Testis (tissue), 3 donors: ENCODE results near the gene ASB5. TPM values are rescaled to one million over a fixed set of nuclear protein-coding genes. Genes with fewer than 3 reads are reported as not detected.

ENCODE experiments used
- DNase-seq: peaks from one replicate; pipeline ENCODE4 v3.0.0-alpha.2; 2019
- H3K27ac ChIP-seq, 2 donors: fragments of 200-600 bp; sonication (generic); one replicate each; pipeline ENCODE4 v1.5.1; 2019
- H3K27me3 ChIP-seq: fragments of 200-600 bp; sonication (generic); one replicate; pipeline ENCODE4 v1.5.1; 2019
- H3K36me3 ChIP-seq: fragments of 200-600 bp; sonication (generic); one replicate; pipeline ENCODE4 v1.5.1; 2017; ENCODE audit warnings: low read depth; ENCODE audit errors: missing control alignments
- H3K4me1 ChIP-seq: fragments of 200-600 bp; sonication (generic); one replicate; pipeline ENCODE4 v1.5.1; 2019
- H3K4me3 ChIP-seq, 2 donors: fragments of 200-600 bp; sonication (generic); one replicate each; pipeline ENCODE4 v1.5.1; 2017 to 2019
- H3K9me3 ChIP-seq: fragments of 200-600 bp; sonication (generic); one replicate; pipeline ENCODE4 v1.5.1; 2017
- POLR2A ChIP-seq: fragments of 450-650 bp; IDR thresholded peaks from one replicate; pipeline ENCODE4 v1.6.1; 2017; ENCODE audit warnings: antibody characterized with exemption, mild to moderate bottlenecking, moderate library complexity
- WGBS, 2 donors: methylation state at CpG; one replicate each; pipeline ENCODE4 v1.1.5; 2018; 5-methylcytosine and 5-hydroxymethylcytosine counted together
- intact Hi-C: fragments of 100-400 bp; cut with DNase I; formaldehyde crosslinking; loops from one replicate; pipeline ENCODE4 v1.15.1; 2023; ENCODE audit warnings: low total_unique reads
- polyA plus RNA-seq: library from polyadenylated mRNA; stranded (reverse); fragments of 350-450 nt; fragmentation: Illumina TruSeq; extraction: RNeasy Lipid Tissue Mini Kit (QIAGEN cat#74804); gene quantifications from one replicate; pipeline ENCODE4 v1.2.3, GENCODE V29; 2014; ENCODE audit warnings: low read depth, low replicate concordance; ENCODE audit not compliant: insufficient read depth
- total RNA-seq, 2 donors: library from RNA; depleted of rRNA; stranded (reverse); fragments of >200 nt; gene quantifications; one replicate each; pipeline ENCODE4 v1.2.3, GENCODE V29; 2016
- TF ChIP-seq, protein P1 (sequence below), 3 experiments: fragments of 450-650 bp in 2 of 3; fragments of 200-600 bp in 1 of 3; sonication (generic) in 1 of 3; IDR thresholded peaks; one replicate each; pipeline ENCODE4 v1.5.1; 2016 to 2019; ENCODE audit warnings: antibody characterized with exemption in 3 of 3, mild to moderate bottlenecking in 2 of 3, moderate library complexity in 1 of 3

Gene ASB5
- total and polyA plus RNA-seq, 3 donors from 2014 or later: 0.99 to 8.3 (median 5.4) TPM

- no peak overlapping the region for H3K4me3 ChIP-seq
- no peaks in the 10 kb centered on the region for H3K4me1 ChIP-seq
- intact Hi-C loops: no loop called here
These were observed 30.2 kb downstream of the ASB5 start for GRCh38 chr4:176238826-176239225.

DNA sequence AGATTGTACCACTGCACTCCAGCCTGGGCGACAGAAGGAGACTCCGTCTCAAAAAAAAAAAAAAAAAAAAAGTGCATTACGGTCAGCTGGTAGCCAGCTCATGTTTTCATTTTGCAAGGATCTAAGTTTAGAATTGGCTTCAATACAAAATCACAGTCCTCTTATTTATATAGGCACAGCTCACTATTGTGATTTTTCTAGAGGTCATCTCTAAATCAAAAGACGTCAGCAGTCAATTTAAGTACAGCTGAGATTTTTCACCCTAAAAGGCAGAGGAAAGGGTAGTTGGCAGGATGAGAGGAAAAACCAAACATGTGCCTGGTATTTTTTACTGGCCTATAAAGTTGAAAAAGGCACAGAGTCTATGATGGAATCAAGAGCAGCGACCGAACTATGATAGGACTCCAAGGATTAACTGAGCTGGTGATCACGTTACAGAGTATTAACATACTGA, 30.8 kb downstream of the ASB5 start:
- H3K4me3 ChIP-seq: no peak overlapping the region
- WGBS, 2 donors: 55 to 67% methylated on average over 7 of the region's 7 CpGs

More at GRCh38 chr4:176238826-176239225, 30.2 kb downstream of the ASB5 start:
- no peaks in the 10 kb centered on the region for H3K36me3 ChIP-seq
- TF ChIP-seq, protein P1, sequence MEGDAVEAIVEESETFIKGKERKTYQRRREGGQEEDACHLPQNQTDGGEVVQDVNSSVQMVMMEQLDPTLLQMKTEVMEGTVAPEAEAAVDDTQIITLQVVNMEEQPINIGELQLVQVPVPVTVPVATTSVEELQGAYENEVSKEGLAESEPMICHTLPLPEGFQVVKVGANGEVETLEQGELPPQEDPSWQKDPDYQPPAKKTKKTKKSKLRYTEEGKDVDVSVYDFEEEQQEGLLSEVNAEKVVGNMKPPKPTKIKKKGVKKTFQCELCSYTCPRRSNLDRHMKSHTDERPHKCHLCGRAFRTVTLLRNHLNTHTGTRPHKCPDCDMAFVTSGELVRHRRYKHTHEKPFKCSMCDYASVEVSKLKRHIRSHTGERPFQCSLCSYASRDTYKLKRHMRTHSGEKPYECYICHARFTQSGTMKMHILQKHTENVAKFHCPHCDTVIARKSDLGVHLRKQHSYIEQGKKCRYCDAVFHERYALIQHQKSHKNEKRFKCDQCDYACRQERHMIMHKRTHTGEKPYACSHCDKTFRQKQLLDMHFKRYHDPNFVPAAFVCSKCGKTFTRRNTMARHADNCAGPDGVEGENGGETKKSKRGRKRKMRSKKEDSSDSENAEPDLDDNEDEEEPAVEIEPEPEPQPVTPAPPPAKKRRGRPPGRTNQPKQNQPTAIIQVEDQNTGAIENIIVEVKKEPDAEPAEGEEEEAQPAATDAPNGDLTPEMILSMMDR (IDR thresholded peaks at IDR 0.05): no peak
- no peak for TF ChIP-seq POLR2A
- H3K9me3 ChIP-seq: no peaks in the 10 kb centered on the region
- H3K27ac ChIP-seq: no peak overlapping the region
- 67 to 69% methylated on average over 4 of the region's 4 CpGs for WGBS, 2 donors
- H3K27me3 ChIP-seq: no peaks in the 10 kb centered on the region
- DNase-seq: no peak

DNA sequence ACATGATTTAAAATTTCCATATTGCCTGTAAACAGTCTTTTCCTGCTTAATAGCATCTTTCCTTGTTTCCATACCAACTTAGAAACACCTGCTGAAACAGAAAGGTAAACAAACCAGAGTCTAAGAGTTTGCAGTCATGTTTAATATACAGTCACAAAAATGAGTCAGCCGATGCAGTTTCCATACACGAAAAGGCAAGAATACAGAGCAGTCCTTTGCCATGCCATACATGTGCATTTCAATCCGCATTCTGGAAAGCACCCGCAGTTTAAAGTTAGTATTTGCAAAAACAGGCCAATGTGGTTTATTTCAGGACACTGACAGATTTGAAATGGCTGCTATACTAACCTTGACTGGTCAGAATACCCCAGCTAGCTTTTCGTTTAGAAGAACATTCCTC, 32.1 kb downstream of the ASB5 start:
- intact Hi-C loops: no loop called here
- no peaks in the 10 kb centered on the region for H3K36me3 ChIP-seq
- WGBS, 2 donors: 69 to 71% methylated on average over 5 of the region's 5 CpGs
- TF ChIP-seq POLR2A: no peak
- TF ChIP-seq, protein P1 (IDR thresholded peaks at IDR 0.05): no peak
- H3K27me3 ChIP-seq: no peaks in the 10 kb centered on the region
- no peaks in the 10 kb centered on the region for H3K4me1 ChIP-seq
- DNase-seq: no peak
- H3K9me3 ChIP-seq: no peaks in the 10 kb centered on the region
- no peak overlapping the region for H3K4me3 ChIP-seq
- no peak overlapping the region for H3K27ac ChIP-seq

More for the DNA sequence above, 30.8 kb downstream of the ASB5 start:
- Histone ChIP-seq H3K36me3 (no peaks in the 10 kb centered on the region), H3K27me3 (no peaks in the 10 kb centered on the region), H3K4me1 (no peaks in the 10 kb centered on the region), H3K27ac (no peak overlapping the region), H3K9me3 (no peaks in the 10 kb centered on the region)
- intact Hi-C loops: no loop called here
- TF ChIP-seq, protein P1 (IDR thresholded peaks at IDR 0.05): no peak
- no peak for TF ChIP-seq POLR2A
- DNase-seq: no peak

GRCh38 chr4:176230836-176231235, 38.2 kb downstream of the ASB5 start:
- DNase-seq: no peak
- Histone ChIP-seq H3K4me1 (no peaks in the 10 kb centered on the region), H3K4me3 (no peak overlapping the region), H3K27me3 (no peaks in the 10 kb centered on the region), H3K27ac (no peak overlapping the region), H3K9me3 (no peaks in the 10 kb centered on the region), H3K36me3 (no peaks in the 10 kb centered on the region)
- TF ChIP-seq, protein P1 (IDR thresholded peaks at IDR 0.05): no peak
- TF ChIP-seq POLR2A: no peak
- intact Hi-C loops: no loop called here
- 73 to 74% methylated on average over 4 of the region's 4 CpGs for WGBS, 2 donors

GRCh38 chr4:176229645-176230044, 39.4 kb downstream of the ASB5 start:
- no peak overlapping the region for H3K4me3 ChIP-seq
- no peaks in the 10 kb centered on the region for H3K4me1 ChIP-seq
- no peak for TF ChIP-seq POLR2A
- TF ChIP-seq, protein P1 (IDR thresholded peaks at IDR 0.05): no peak
- intact Hi-C loops: no loop called here
- 58 to 82% methylated on average over 4 of the region's 4 CpGs for WGBS, 2 donors
- H3K27ac ChIP-seq: no peak overlapping the region
- H3K36me3 ChIP-seq: no peaks in the 10 kb centered on the region
- no peaks in the 10 kb centered on the region for H3K9me3 ChIP-seq
- H3K27me3 ChIP-seq: no peaks in the 10 kb centered on the region
- no peak for DNase-seq
